Measurements from ENCODE around the gene NIN. TPM values are rescaled to one million over a fixed set of nuclear protein-coding genes. Genes with fewer than 3 reads are reported as not detected.
A peak's percentile ranks its signal among the peaks of the same experiment; 100 is the strongest.
"Not testable (repeated sequence)": the region's sequence is repeated elsewhere in the genome, so short reads cannot be mapped to it uniquely, and the experiment has no call there.

Gene NIN
- total RNA-seq, 1 donor = 34.2 TPM

GRCh38 chr14:50733494-50733893, 97.5 kb downstream of the NIN start:
- no peak for DNase-seq (ENCODE audit: low read depth in 2 of 3, low spot score in 2 of 3)

GRCh38 chr14:50728836-50729235, 102.1 kb downstream of the NIN start:
- DNase-seq (ENCODE audit: low read depth in 2 of 3, low spot score in 2 of 3) = no peak

- DNase-seq (ENCODE audit: low read depth in 2 of 3, low spot score in 2 of 3) = no peak
Observed at GRCh38 chr14:50726372-50727107, 104.4 kb downstream of the NIN start.

- no peak for DNase-seq (ENCODE audit: low read depth in 2 of 3, low spot score in 2 of 3)
Observed at GRCh38 chr14:50725761-50726160, 105.2 kb downstream of the NIN start.

GRCh38 chr14:50719911-50720759, 110.8 kb downstream of the NIN start:
- no peak for DNase-seq (ENCODE audit: low read depth in 2 of 3, low spot score in 2 of 3)

- no peak for DNase-seq (ENCODE audit: low read depth in 2 of 3, low spot score in 2 of 3)
Observed at GRCh38 chr14:50718949-50719348, 112.0 kb downstream of the NIN start.

GRCh38 chr14:50717811-50718210, 113.2 kb downstream of the NIN start:
- no peak for DNase-seq (ENCODE audit: low read depth in 2 of 3, low spot score in 2 of 3)

GRCh38 chr14:50714450-50715073, 116.4 kb downstream of the NIN start:
- peak in 2 of 3 donors; percentile 38 to 73 for DNase-seq (ENCODE audit: low read depth in 2 of 3, low spot score in 2 of 3)

GRCh38 chr14:50711043-50711442, 119.9 kb downstream of the NIN start:
- DNase-seq (ENCODE audit: low read depth in 2 of 3, low spot score in 2 of 3) = no peak

GRCh38 chr14:50705026-50705593, 125.9 kb downstream of the NIN start:
- DNase-seq (ENCODE audit: low read depth in 2 of 3, low spot score in 2 of 3) = no peak

GRCh38 chr14:50704454-50705010, 126.4 kb downstream of the NIN start:
- no peak for DNase-seq (ENCODE audit: low read depth in 2 of 3, low spot score in 2 of 3)

GRCh38 chr14:50697659-50698290, 133.2 kb downstream of the NIN start:
- DNase-seq (ENCODE audit: low read depth in 2 of 3, low spot score in 2 of 3) = no peak

- not testable (repeated sequence) for DNase-seq (ENCODE audit: low read depth in 2 of 3, low spot score in 2 of 3)
Observed at GRCh38 chr14:50694260-50694659, 136.7 kb downstream of the NIN start.

GRCh38 chr14:50688875-50689274, 142.1 kb downstream of the NIN start:
- DNase-seq (ENCODE audit: low read depth in 2 of 3, low spot score in 2 of 3) = no peak

GRCh38 chr14:50679674-50680073, 151.3 kb downstream of the NIN start:
- no peak for DNase-seq (ENCODE audit: low read depth in 2 of 3, low spot score in 2 of 3)

GRCh38 chr14:50678163-50678562, 152.8 kb downstream of the NIN start:
- DNase-seq (ENCODE audit: low read depth in 2 of 3, low spot score in 2 of 3) = no peak

GRCh38 chr14:50677527-50678063, 153.4 kb downstream of the NIN start:
- DNase-seq (ENCODE audit: low read depth in 2 of 3, low spot score in 2 of 3) = peak in 2 of 3 donors; percentile 35 to 37

GRCh38 chr14:50676814-50677516, 154.0 kb downstream of the NIN start:
- DNase-seq (ENCODE audit: low read depth in 2 of 3, low spot score in 2 of 3) = no peak

GRCh38 chr14:50675597-50675996, 155.4 kb downstream of the NIN start:
- DNase-seq (ENCODE audit: low read depth in 2 of 3, low spot score in 2 of 3) = no peak

Measured in hematopoietic multipotent progenitor cell (in vitro differentiated cells).